Mesenchymal stem cell (in vitro differentiated cells and primary cell): ENCODE results near the gene CA5A.
"Not testable (repeated sequence)": the region's sequence is repeated elsewhere in the genome, so short reads cannot be mapped to it uniquely, and the experiment has no call there.

Source experiments
- DNase-seq: peaks from one replicate; pipeline ENCODE4 v3.0.0-alpha.2; 2013
- H2AFZ ChIP-seq: one replicate; pipeline ENCODE4 v1.6.1; 2013; ENCODE audit warnings: low read depth, mild to moderate bottlenecking, control low read depth, inconsistent platforms, low read length, moderate library complexity
- H2AK5ac ChIP-seq: 2 replicates; pipeline ENCODE4 v1.6.1; 2013; ENCODE audit warnings: low read length, moderate library complexity, mild to moderate bottlenecking, inconsistent platforms; ENCODE audit not compliant: severe bottlenecking
- H2BK120ac ChIP-seq: one replicate; pipeline ENCODE4 v1.6.1; 2013; ENCODE audit warnings: low read depth, mild to moderate bottlenecking, inconsistent platforms, low read length, moderate library complexity
- H2BK12ac ChIP-seq, 2 experiments: one replicate each; pipeline ENCODE4 v1.6.1; 2013; ENCODE audit warnings: inconsistent platforms in 2 of 2, low read length in 2 of 2, mild to moderate bottlenecking in 2 of 2, moderate library complexity in 2 of 2, control low read depth in 1 of 2
- H2BK15ac ChIP-seq: one replicate; pipeline ENCODE4 v1.6.1; 2013; ENCODE audit warnings: mild to moderate bottlenecking, low read depth, inconsistent platforms; ENCODE audit not compliant: poor library complexity, severe bottlenecking
- H2BK5ac ChIP-seq: 2 replicates; pipeline ENCODE4 v1.6.1; 2013; ENCODE audit warnings: low read depth, mild to moderate bottlenecking, low read length, control low read depth, inconsistent platforms; ENCODE audit not compliant: poor library complexity, severe bottlenecking
- H3K14ac ChIP-seq, 2 experiments: one replicate each; pipeline ENCODE4 v1.6.1; 2013; ENCODE audit warnings: inconsistent platforms in 2 of 2, low read length in 2 of 2, control low read depth in 1 of 2, mild to moderate bottlenecking in 1 of 2, moderate library complexity in 1 of 2
- H3K18ac ChIP-seq, 2 experiments: one replicate each; pipeline ENCODE4 v1.6.1; 2013; ENCODE audit warnings: inconsistent platforms in 2 of 2, low read length in 2 of 2, control low read depth in 1 of 2, low read depth in 1 of 2, mild to moderate bottlenecking in 1 of 2
- H3K23ac ChIP-seq, 2 experiments: one replicate each; pipeline ENCODE4 v1.6.1; 2013; ENCODE audit warnings: inconsistent platforms in 2 of 2, low read length in 2 of 2, mild to moderate bottlenecking in 2 of 2, moderate library complexity in 2 of 2, control low read depth in 1 of 2
- H3K27ac ChIP-seq: 2 replicates; pipeline ENCODE4 v1.5.1; 2013; ENCODE audit warnings: mild to moderate bottlenecking, moderate library complexity, low read length, control low read depth, inconsistent platforms; ENCODE audit not compliant: poor library complexity, severe bottlenecking
- H3K27me3 ChIP-seq, 2 experiments: 2 replicates each; pipeline versions ENCODE4 v1.6.1 to v1.7.0; 2013; ENCODE audit warnings: low read length in 2 of 2, mild to moderate bottlenecking in 2 of 2, moderate library complexity in 2 of 2, control low read depth in 1 of 2, inconsistent platforms in 1 of 2; ENCODE audit not compliant: control insufficient read depth in 1 of 2, insufficient read depth in 1 of 2
- H3K36me3 ChIP-seq, 2 experiments: 2 replicates each; pipeline versions ENCODE4 v1.6.1 to v1.7.0; 2013; ENCODE audit warnings: low read length in 2 of 2, control low read depth in 1 of 2, inconsistent platforms in 1 of 2, low read depth in 1 of 2, mild to moderate bottlenecking in 1 of 2; ENCODE audit not compliant: insufficient read depth in 2 of 2, control insufficient read depth in 1 of 2
- H3K4ac ChIP-seq, 2 experiments: one replicate each; pipeline ENCODE4 v1.6.1; 2013; ENCODE audit warnings: inconsistent platforms in 2 of 2, low read length in 2 of 2, mild to moderate bottlenecking in 2 of 2, moderate library complexity in 2 of 2, control low read depth in 1 of 2, low read depth in 1 of 2
- H3K4me1 ChIP-seq: 2 replicates; pipeline ENCODE4 v1.6.1; 2013; ENCODE audit warnings: low read depth, low read length, control low read depth; ENCODE audit not compliant: control insufficient read depth, insufficient read depth
- H3K4me2 ChIP-seq: 2 replicates; pipeline ENCODE4 v1.6.1; 2013; ENCODE audit warnings: low read length, mild to moderate bottlenecking, inconsistent platforms; ENCODE audit not compliant: poor library complexity, severe bottlenecking
- H3K4me3 ChIP-seq, 2 experiments: 2 replicates each; pipeline versions ENCODE4 v1.5.1 to v1.7.0; 2013; ENCODE audit warnings: low read length in 2 of 2, mild to moderate bottlenecking in 2 of 2, control low read depth in 1 of 2, low read depth in 1 of 2; ENCODE audit not compliant: insufficient read depth in 1 of 2
- H3K79me1 ChIP-seq: replicated peaks from 2 replicates; pipeline ENCODE4 v1.6.1; 2013; ENCODE audit warnings: mild to moderate bottlenecking, control low read depth, low read length, inconsistent platforms; ENCODE audit not compliant: poor library complexity, severe bottlenecking
- H3K9ac ChIP-seq: 2 replicates; pipeline ENCODE4 v1.7.0; 2013; ENCODE audit warnings: mild to moderate bottlenecking, low read length, moderate library complexity
- H3K9me3 ChIP-seq: 2 replicates; pipeline ENCODE4 v1.7.0; 2013; ENCODE audit warnings: mild to moderate bottlenecking, low read length; ENCODE audit not compliant: control insufficient read depth
- H4K8ac ChIP-seq: one replicate; pipeline ENCODE4 v1.6.1; 2013; ENCODE audit warnings: inconsistent platforms, mild to moderate bottlenecking, low read length, moderate library complexity
- H4K91ac ChIP-seq: one replicate; pipeline ENCODE4 v1.6.1; 2013; ENCODE audit warnings: mild to moderate bottlenecking, low read length, inconsistent platforms
- WGBS: methylation state at CpG from one replicate; pipeline ENCODE4 v1.1.7; 2013; ENCODE audit warnings: mixed read lengths; 5-methylcytosine and 5-hydroxymethylcytosine counted together

Gene CA5A

GRCh38 chr16:87880117-87880696 lies 56.1 kb downstream of the CA5A start:
- no peaks in the 10 kb centered on the region for H3K9me3 ChIP-seq
- no peak overlapping the region for H3K9ac ChIP-seq
- H3K27me3 ChIP-seq = peaks cover 28 to 51% of the 10 kb centered on the region in 2 experiments
- H3K36me3 ChIP-seq = no peaks in the 10 kb centered on the region
- H3K14ac ChIP-seq = no peak overlapping the region
- no peak for DNase-seq
- WGBS = 82% methylated on average over 17 of the region's 17 CpGs
- peak overlapping the region in 1 of 2 experiments; percentile 22 for H3K4me3 ChIP-seq
- H3K23ac ChIP-seq = no peak overlapping the region
- H2BK5ac ChIP-seq = no peak overlapping the region
- H2BK12ac ChIP-seq = no peak overlapping the region
- H2BK120ac ChIP-seq = no peak overlapping the region
- H3K4ac ChIP-seq = no peak overlapping the region
- H3K27ac ChIP-seq = no peak overlapping the region
- H3K79me1 ChIP-seq = no peaks in the 10 kb centered on the region
- H3K18ac ChIP-seq = no peak overlapping the region
- H2AK5ac ChIP-seq = no peak overlapping the region
- H2AFZ ChIP-seq = no peak overlapping the region
- H3K4me1 ChIP-seq = no peaks in the 10 kb centered on the region
- H2BK15ac ChIP-seq = no peak overlapping the region
- H4K91ac ChIP-seq = no peak overlapping the region
- no peak overlapping the region for H3K4me2 ChIP-seq
- H4K8ac ChIP-seq = no peak overlapping the region

- not testable (repeated sequence) for H4K8ac ChIP-seq
Measured at GRCh38 chr16:87879411-87880013, 56.8 kb downstream of the CA5A start.

GRCh38 chr16:87878704-87879103 lies 57.6 kb downstream of the CA5A start:
- DNase-seq = no peak
- Histone ChIP-seq H2AK5ac (no peak overlapping the region), H3K27ac (no peak overlapping the region), H3K18ac (no peak overlapping the region), H2BK12ac (no peak overlapping the region), H4K8ac (no peak overlapping the region), H2AFZ (no peak overlapping the region), H3K9ac (no peak overlapping the region), H4K91ac (no peak overlapping the region), H3K4me2 (no peak overlapping the region), H3K4me3 (no peak overlapping the region), H3K4me1 (no peaks in the 10 kb centered on the region), H3K23ac (no peak overlapping the region), H2BK120ac (no peak overlapping the region), H2BK15ac (no peak overlapping the region), H3K79me1 (no peaks in the 10 kb centered on the region), H3K36me3 (no peaks in the 10 kb centered on the region), H3K14ac (no peak overlapping the region), H3K9me3 (no peaks in the 10 kb centered on the region), H2BK5ac (no peak overlapping the region), H3K4ac (no peak overlapping the region), H3K27me3 (peaks cover 38 to 62% of the 10 kb centered on the region in 2 experiments)
- 75% methylated on average over 5 of the region's 5 CpGs for WGBS

More at GRCh38 chr16:87879411-87880013, 56.8 kb downstream of the CA5A start:
- peaks cover 35 to 58% of the 10 kb centered on the region in 2 experiments for H3K27me3 ChIP-seq
- H3K9me3 ChIP-seq, H3K4me3 ChIP-seq, H2AFZ ChIP-seq, H2BK5ac ChIP-seq, H3K4me2 ChIP-seq, H3K18ac ChIP-seq, H3K27ac ChIP-seq, H2BK12ac ChIP-seq, H3K36me3 ChIP-seq, DNase-seq, H3K79me1 ChIP-seq, H2BK120ac ChIP-seq, H3K4me1 ChIP-seq, H2BK15ac ChIP-seq, H2AK5ac ChIP-seq, H3K14ac ChIP-seq, H3K23ac ChIP-seq, H3K9ac ChIP-seq, H4K91ac ChIP-seq, H3K4ac ChIP-seq: not testable (repeated sequence)
- 86% methylated on average over 5 of the region's 5 CpGs for WGBS

- Histone ChIP-seq H4K91ac (no peak overlapping the region), H3K36me3 (no peaks in the 10 kb centered on the region)
Measured at GRCh38 chr16:87877942-87878507, 58.3 kb downstream of the CA5A start.

More at GRCh38 chr16:87877942-87878507, 58.3 kb downstream of the CA5A start:
- Histone ChIP-seq H3K27me3 (peaks cover 38 to 62% of the 10 kb centered on the region in 2 experiments), H3K4me2 (no peak overlapping the region), H2BK12ac (no peak overlapping the region), H3K4me1 (no peaks in the 10 kb centered on the region), H2BK120ac (no peak overlapping the region), H2BK15ac (no peak overlapping the region), H2AFZ (no peak overlapping the region), H3K4ac (no peak overlapping the region), H3K18ac (no peak overlapping the region), H2BK5ac (no peak overlapping the region), H3K27ac (no peak overlapping the region), H3K14ac (no peak overlapping the region), H3K9ac (no peak overlapping the region), H3K4me3 (peak overlapping the region in 1 of 2 experiments; percentile 24), H2AK5ac (no peak overlapping the region), H3K9me3 (no peaks in the 10 kb centered on the region), H4K8ac (no peak overlapping the region), H3K23ac (no peak overlapping the region), H3K79me1 (no peaks in the 10 kb centered on the region)
- WGBS = 88% methylated on average over 19 of the region's 19 CpGs
- no peak for DNase-seq
